HG02798 (cell line): ENCODE results near the gene PPP1R2.

Experiments used
- ATAC-seq: cut with Tn5 transposase; IDR thresholded peaks from one replicate; pipeline ENCODE4 v1.9.1; 2021; ENCODE audit warnings: mild to moderate bottlenecking; ENCODE audit not compliant: unreplicated experiment, poor library complexity

PPP1R2 gene

GRCh38 chr3:195467641-195468390 is 75.3 kb downstream of the PPP1R2 start:
- no peak for ATAC-seq

- no peak for ATAC-seq
Measured at GRCh38 chr3:195466251-195466650, 76.9 kb downstream of the PPP1R2 start.
